Liver (tissue), 3 donors: ENCODE results near the gene SKIC8.

Experiments used
- CTCF ChIP-seq: fragments of 150-350 bp; IDR thresholded peaks from 2 replicates; pipeline ENCODE4 v1.5.1; 2017; ENCODE audit warnings: improper control_type of control experiment, low read depth, low read length; ENCODE audit not compliant: missing input control
- FOXA1 ChIP-seq: IDR thresholded peaks from 2 replicates; pipeline ENCODE4 v1.6.1; 2016; ENCODE audit warnings: antibody characterized with exemption
- JUND ChIP-seq, 2 donors: IDR thresholded peaks; 2 replicates each; pipeline ENCODE4 v1.6.1; 2016; ENCODE audit warnings: antibody characterized with exemption in 2 of 2
- RAD21 ChIP-seq, 2 donors: IDR thresholded peaks; 2 replicates each; pipeline ENCODE4 v1.6.1; 2016; ENCODE audit warnings: antibody characterized with exemption in 2 of 2, mild to moderate bottlenecking in 2 of 2
- SP1 ChIP-seq: IDR thresholded peaks from 2 replicates; pipeline ENCODE4 v1.6.1; 2018; ENCODE audit warnings: antibody characterized with exemption, mild to moderate bottlenecking
- TAF1 ChIP-seq: conservative IDR thresholded peaks from 2 replicates; pipeline ENCODE4 v1.6.1; 2016; ENCODE audit warnings: antibody characterized with exemption, mild to moderate bottlenecking
- TF ChIP-seq, protein P1 (sequence below): IDR thresholded peaks from 2 replicates; pipeline ENCODE4 v1.6.1; 2016; ENCODE audit warnings: antibody characterized with exemption
- donor health status: healthy.
- donor health status: healthy.

DNA sequence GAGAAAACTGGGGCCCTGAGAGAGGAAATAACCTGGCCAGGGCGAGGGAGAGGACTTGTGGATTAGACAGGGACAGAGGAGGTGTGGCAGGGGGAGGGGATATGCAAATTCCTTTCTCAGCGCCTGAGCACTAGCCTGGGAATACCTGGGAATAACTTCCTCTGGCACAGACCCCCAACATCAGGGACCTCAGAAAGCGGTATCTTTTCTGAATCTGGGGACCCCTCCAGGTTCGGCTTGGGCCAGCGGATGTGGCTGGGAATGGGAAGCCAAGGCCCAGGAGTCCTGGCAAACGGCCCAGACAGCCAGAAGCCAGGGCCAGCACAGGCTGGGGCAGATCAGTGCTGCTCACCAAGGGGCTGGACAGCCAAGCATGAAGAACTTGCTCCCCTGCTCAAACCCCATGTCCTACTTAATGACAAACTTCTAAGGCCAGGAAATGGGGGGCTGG lies 55.9 kb downstream of the SKIC8 start:
- TF ChIP-seq RAD21 (IDR thresholded peaks at IDR 0.05): no peak
- no peak for TF ChIP-seq CTCF
- TF ChIP-seq TAF1: no peak
- no peak for TF ChIP-seq SP1
- TF ChIP-seq, protein P1, sequence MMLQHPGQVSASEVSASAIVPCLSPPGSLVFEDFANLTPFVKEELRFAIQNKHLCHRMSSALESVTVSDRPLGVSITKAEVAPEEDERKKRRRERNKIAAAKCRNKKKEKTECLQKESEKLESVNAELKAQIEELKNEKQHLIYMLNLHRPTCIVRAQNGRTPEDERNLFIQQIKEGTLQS: no peak
- no peak for TF ChIP-seq JUND (IDR thresholded peaks at IDR 0.05)
- no peak for TF ChIP-seq FOXA1
